H9 (cell line): ENCODE data around the gene SIL1. TPM values are rescaled to one million over a fixed set of nuclear protein-coding genes. Genes with fewer than 3 reads are reported as not detected.
"Not testable (repeated sequence)": the region's sequence is repeated elsewhere in the genome, so short reads cannot be mapped to it uniquely, and the experiment has no call there.

Source experiments
- DNase-seq: peaks from one replicate; pipeline ENCODE4 v3.0.0-alpha.2; 2017
- H2AFZ ChIP-seq: one replicate; pipeline ENCODE4 v1.6.1; 2013; ENCODE audit warnings: mild to moderate bottlenecking, low read length, control low read depth, moderate library complexity
- H2AK5ac ChIP-seq: 2 replicates; pipeline ENCODE4 v1.6.1; 2013; ENCODE audit warnings: low read length, control low read depth, mixed read lengths; ENCODE audit not compliant: insufficient read length
- H2BK120ac ChIP-seq: one replicate; pipeline ENCODE4 v1.6.1; 2013; ENCODE audit warnings: low read depth, mild to moderate bottlenecking, low read length, control low read depth, inconsistent platforms; ENCODE audit not compliant: poor library complexity, severe bottlenecking
- H2BK12ac ChIP-seq: 2 replicates; pipeline ENCODE4 v1.6.1; 2013; ENCODE audit warnings: low read length, control low read depth, mixed read lengths, low read depth; ENCODE audit not compliant: insufficient read length
- H2BK15ac ChIP-seq: 2 replicates; pipeline ENCODE4 v1.6.1; 2013; ENCODE audit warnings: low read depth, low read length, control low read depth
- H2BK20ac ChIP-seq: one replicate; pipeline ENCODE4 v1.6.1; 2013; ENCODE audit warnings: low read depth, mild to moderate bottlenecking, low read length, control low read depth, inconsistent platforms; ENCODE audit not compliant: poor library complexity, severe bottlenecking
- H2BK5ac ChIP-seq: 2 replicates; pipeline ENCODE4 v1.6.1; 2013; ENCODE audit warnings: low read length, control low read depth, mixed read lengths; ENCODE audit not compliant: insufficient read length
- H3K14ac ChIP-seq: 2 replicates; pipeline ENCODE4 v1.6.1; 2013; ENCODE audit warnings: low read length, control low read depth; ENCODE audit not compliant: insufficient read depth
- H3K18ac ChIP-seq: 2 replicates; pipeline ENCODE4 v1.6.1; 2013; ENCODE audit warnings: low read depth, mild to moderate bottlenecking, mixed read lengths, low read length, control low read depth; ENCODE audit not compliant: insufficient read length
- H3K23ac ChIP-seq: 2 replicates; pipeline ENCODE4 v1.6.1; 2013; ENCODE audit warnings: low read length, control low read depth, mixed read lengths, low read depth; ENCODE audit not compliant: insufficient read length
- H3K23me2 ChIP-seq: 2 replicates; pipeline ENCODE4 v1.6.1; 2013; ENCODE audit warnings: low read depth, mild to moderate bottlenecking, mixed read lengths, low read length, control low read depth; ENCODE audit not compliant: insufficient read length, poor library complexity, severe bottlenecking
- H3K27ac ChIP-seq: 2 replicates; pipeline ENCODE4 v1.5.1; 2013; ENCODE audit warnings: low read length, control low read depth, mixed read lengths, low read depth; ENCODE audit not compliant: insufficient read length
- H3K27me3 ChIP-seq: 2 replicates; pipeline ENCODE4 v1.6.1; 2013; ENCODE audit warnings: low read length, control low read depth, inconsistent platforms; ENCODE audit not compliant: insufficient read depth
- H3K4ac ChIP-seq: 2 replicates; pipeline ENCODE4 v1.6.1; 2013; ENCODE audit warnings: low read depth, mild to moderate bottlenecking, control low read depth, inconsistent platforms, low read length, moderate library complexity
- H3K4me1 ChIP-seq: 2 replicates; pipeline ENCODE4 v1.6.1; 2013; ENCODE audit warnings: low read length, control low read depth, inconsistent platforms; ENCODE audit not compliant: insufficient read depth
- H3K4me2 ChIP-seq: 2 replicates; pipeline ENCODE4 v1.6.1; 2013; ENCODE audit warnings: low read length, control low read depth, mixed read lengths; ENCODE audit not compliant: insufficient read length, insufficient read depth
- H3K56ac ChIP-seq: 2 replicates; pipeline ENCODE4 v1.6.1; 2013; ENCODE audit warnings: low read depth, mild to moderate bottlenecking, mixed read lengths, low read length, control low read depth; ENCODE audit not compliant: insufficient read length
- H3K79me1 ChIP-seq: 2 replicates; pipeline ENCODE4 v1.6.1; 2013; ENCODE audit warnings: low read depth, mild to moderate bottlenecking, moderate library complexity, low read length, control low read depth, inconsistent platforms; ENCODE audit not compliant: insufficient read depth, poor library complexity, severe bottlenecking
- H3K79me2 ChIP-seq: 2 replicates; pipeline ENCODE4 v1.6.1; 2013; ENCODE audit warnings: low read length, control low read depth, inconsistent platforms; ENCODE audit not compliant: insufficient read depth
- H3K9ac ChIP-seq: 2 replicates; pipeline ENCODE4 v1.6.1; 2013; ENCODE audit warnings: low read length, control low read depth, mixed read lengths; ENCODE audit not compliant: insufficient read length; ENCODE audit errors: extremely low read depth
- H3K9me3 ChIP-seq: one replicate; pipeline ENCODE4 v1.6.1; 2013; ENCODE audit warnings: low read depth, low read length, inconsistent platforms; ENCODE audit not compliant: control insufficient read depth
- H3T11ph ChIP-seq: one replicate; pipeline ENCODE4 v1.6.1; 2013; ENCODE audit warnings: mild to moderate bottlenecking, low read length, control low read depth, inconsistent platforms
- H4K20me1 ChIP-seq: one replicate; pipeline ENCODE4 v1.6.1; 2013; ENCODE audit not compliant: control insufficient read depth, insufficient read length, insufficient read depth
- H4K5ac ChIP-seq: 2 replicates; pipeline ENCODE4 v1.6.1; 2013; ENCODE audit warnings: low read depth, mild to moderate bottlenecking, mixed read lengths, low read length, control low read depth; ENCODE audit not compliant: insufficient read length
- H4K8ac ChIP-seq: replicated peaks from 2 replicates; pipeline ENCODE4 v1.6.1; 2013; ENCODE audit warnings: low read length, control low read depth, mixed read lengths, low read depth; ENCODE audit not compliant: insufficient read length
- H4K91ac ChIP-seq: 2 replicates; pipeline ENCODE4 v1.6.1; 2013; ENCODE audit warnings: low read depth, mild to moderate bottlenecking, moderate library complexity, mixed read lengths, low read length, control low read depth; ENCODE audit not compliant: insufficient read length
- H3K27ac Mint-ChIP-seq, 3 experiments: 2 replicates in 2 of 3; 3 replicates in 1 of 3; pipeline ENCODE4 v1.8.0; 2020 to 2021; ENCODE audit warnings: mixed read lengths in 3 of 3, mild to moderate bottlenecking in 1 of 3, moderate library complexity in 1 of 3
- H3K27me3 Mint-ChIP-seq: 2 replicates; pipeline ENCODE4 v1.8.0; 2021; ENCODE audit warnings: low read depth, mild to moderate bottlenecking, moderate library complexity, mixed read lengths
- H3K36me3 Mint-ChIP-seq, 3 experiments: 2 replicates in 2 of 3; 3 replicates in 1 of 3; pipeline ENCODE4 v1.8.0; 2020 to 2021; ENCODE audit warnings: low read depth in 3 of 3, mixed read lengths in 3 of 3; ENCODE audit not compliant: insufficient read depth in 1 of 3
- H3K4me1 Mint-ChIP-seq, 2 experiments: 2 replicates each; pipeline ENCODE4 v1.8.0; 2020; ENCODE audit warnings: mixed read lengths in 2 of 2
- H3K4me3 Mint-ChIP-seq, 2 experiments: 2 replicates in 1 of 2; 3 replicates in 1 of 2; pipeline ENCODE4 v1.8.0; 2020 to 2021; ENCODE audit warnings: mild to moderate bottlenecking in 2 of 2, mixed read lengths in 2 of 2, moderate library complexity in 1 of 2
- H3K9me3 Mint-ChIP-seq, 2 experiments: 2 replicates in 1 of 2; 3 replicates in 1 of 2; pipeline ENCODE4 v1.8.0; 2020; ENCODE audit warnings: mild to moderate bottlenecking in 2 of 2, mixed read lengths in 2 of 2, moderate library complexity in 1 of 2
- WGBS: extraction: QIAGEN DNeasy Blood & Tissue Kit; methylation state at CpG from one replicate; pipeline ENCODE4 v1.1.7; 2013; ENCODE audit warnings: missing lambda C conversion rate, low lambda C conversion rate, mixed read lengths; ENCODE audit not compliant: insufficient read length; ENCODE audit errors: extremely low coverage; 5-methylcytosine and 5-hydroxymethylcytosine counted together
- total RNA-seq: library from RNA; stranded (reverse); gene quantifications from 2 replicates; pipeline ENCODE4 v1.2.1, GENCODE V29; 2021
- TF ChIP-seq, protein P1 (sequence below): fragments of 200-600 bp; sonication (generic); conservative IDR thresholded peaks from 3 replicates; pipeline ENCODE4 v1.8.0; 2021; ENCODE audit warnings: antibody characterized with exemption, mild to moderate bottlenecking

SIL1 gene
- total RNA-seq, 1 experiment from 2014 or later: 10.6 TPM

DNA sequence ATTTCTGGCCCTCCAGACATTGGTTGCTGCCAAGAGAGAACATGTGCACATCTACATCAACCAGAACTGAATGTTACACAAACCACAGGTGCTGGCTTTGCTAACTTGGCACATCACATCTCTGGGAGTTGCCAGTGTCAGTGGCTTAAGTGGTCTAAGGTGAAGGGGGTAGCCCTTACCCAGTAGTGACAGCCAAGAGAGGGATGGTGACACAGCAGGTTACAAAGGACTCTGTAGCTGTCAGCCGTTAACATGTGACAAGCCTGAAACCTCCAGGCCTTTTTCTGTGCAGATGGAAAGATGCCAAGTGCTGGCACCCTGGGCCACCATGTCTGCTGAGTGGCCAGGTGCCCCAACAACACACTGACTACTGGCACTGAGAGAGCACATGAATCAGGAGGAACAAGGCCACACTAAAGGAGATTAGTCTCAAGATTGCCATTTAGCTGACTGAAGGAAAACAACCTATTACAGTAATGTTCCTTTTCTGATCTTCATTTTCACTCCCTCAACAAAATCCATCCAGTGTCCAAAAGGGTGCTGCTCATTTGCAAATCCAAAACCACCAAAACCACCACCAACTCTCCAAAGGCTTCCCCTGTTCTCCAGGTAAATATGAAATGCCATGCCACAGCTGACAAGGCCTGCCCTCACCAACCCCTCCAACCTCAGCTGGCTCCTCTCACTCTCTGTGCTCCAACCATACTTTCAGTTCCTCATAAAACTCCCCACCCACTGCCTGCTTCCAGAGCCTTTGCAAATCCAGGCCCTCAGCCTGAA is 20.2 kb downstream of the SIL1 start:
- no peak for DNase-seq
- no peak overlapping the region for H2BK5ac ChIP-seq
- H4K5ac ChIP-seq: no peak overlapping the region
- no peak overlapping the region for H2BK20ac ChIP-seq
- no peak overlapping the region for H2BK120ac ChIP-seq
- no peak overlapping the region for H3K4me2 ChIP-seq
- no peak overlapping the region for H4K8ac ChIP-seq
- H2AFZ ChIP-seq: no peak overlapping the region
- no peak overlapping the region for H3K27ac ChIP-seq
- H3K56ac ChIP-seq: no peak overlapping the region
- H4K20me1 ChIP-seq: no peaks in the 10 kb centered on the region
- no peak overlapping the region for H3T11ph ChIP-seq
- no peaks in the 10 kb centered on the region for H3K9me3 ChIP-seq
- Mint-ChIP-seq H3K9me3 (peaks cover 0 to 2% of the 10 kb centered on the region in 2 experiments; a peak in 1 of 5 replicates), H3K4me1 (peaks cover 13 to 23% of the 10 kb centered on the region in 2 experiments), H3K27me3 (no peaks in the 10 kb centered on the region), H3K27ac (peak overlapping the region; percentile 17 to 64 (median 55); a peak in 5 of 7 replicates), H3K4me3 (no peak overlapping the region), H3K36me3 (no peaks in the 10 kb centered on the region; a peak in 2 of 7 replicates)
- H3K14ac ChIP-seq: no peak overlapping the region
- no CpG with 5 or more reads among the region's 1 CpG for WGBS
- no peak overlapping the region for H3K23ac ChIP-seq
- H3K23me2 ChIP-seq: no peaks in the 10 kb centered on the region
- H3K79me2 ChIP-seq: no peaks in the 10 kb centered on the region
- TF ChIP-seq, protein P1, sequence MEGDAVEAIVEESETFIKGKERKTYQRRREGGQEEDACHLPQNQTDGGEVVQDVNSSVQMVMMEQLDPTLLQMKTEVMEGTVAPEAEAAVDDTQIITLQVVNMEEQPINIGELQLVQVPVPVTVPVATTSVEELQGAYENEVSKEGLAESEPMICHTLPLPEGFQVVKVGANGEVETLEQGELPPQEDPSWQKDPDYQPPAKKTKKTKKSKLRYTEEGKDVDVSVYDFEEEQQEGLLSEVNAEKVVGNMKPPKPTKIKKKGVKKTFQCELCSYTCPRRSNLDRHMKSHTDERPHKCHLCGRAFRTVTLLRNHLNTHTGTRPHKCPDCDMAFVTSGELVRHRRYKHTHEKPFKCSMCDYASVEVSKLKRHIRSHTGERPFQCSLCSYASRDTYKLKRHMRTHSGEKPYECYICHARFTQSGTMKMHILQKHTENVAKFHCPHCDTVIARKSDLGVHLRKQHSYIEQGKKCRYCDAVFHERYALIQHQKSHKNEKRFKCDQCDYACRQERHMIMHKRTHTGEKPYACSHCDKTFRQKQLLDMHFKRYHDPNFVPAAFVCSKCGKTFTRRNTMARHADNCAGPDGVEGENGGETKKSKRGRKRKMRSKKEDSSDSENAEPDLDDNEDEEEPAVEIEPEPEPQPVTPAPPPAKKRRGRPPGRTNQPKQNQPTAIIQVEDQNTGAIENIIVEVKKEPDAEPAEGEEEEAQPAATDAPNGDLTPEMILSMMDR: no peak
- no peak overlapping the region for H2BK12ac ChIP-seq
- no peak overlapping the region for H2BK15ac ChIP-seq
- H3K4me1 ChIP-seq: no peaks in the 10 kb centered on the region
- H3K18ac ChIP-seq: no peak overlapping the region
- H3K27me3 ChIP-seq: no peaks in the 10 kb centered on the region
- H4K91ac ChIP-seq: no peak overlapping the region
- H3K79me1 ChIP-seq: no peaks in the 10 kb centered on the region
- H3K9ac ChIP-seq: no peak overlapping the region
- H3K4ac ChIP-seq: no peak overlapping the region
- no peak overlapping the region for H2AK5ac ChIP-seq

DNA sequence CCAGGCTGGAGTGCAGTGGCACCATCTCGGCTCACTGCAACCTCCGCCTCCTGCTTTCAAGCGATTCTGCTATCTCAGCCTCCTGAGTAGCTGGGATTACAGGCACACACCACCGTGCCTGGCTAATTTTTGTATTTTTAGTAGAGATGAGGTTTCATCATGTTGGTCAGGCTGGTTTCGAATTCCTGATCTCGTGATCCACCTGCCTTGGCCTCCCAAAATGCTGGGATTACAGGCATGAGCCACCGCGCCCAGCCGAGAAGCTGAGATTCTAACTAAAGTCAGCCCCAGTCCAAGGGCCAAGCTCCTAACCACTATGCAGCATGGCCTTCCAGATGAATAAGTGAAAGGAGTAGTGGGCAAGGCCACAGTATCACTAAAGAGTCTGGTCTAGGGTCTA is 20.9 kb downstream of the SIL1 start:
- not testable (repeated sequence) for H4K8ac ChIP-seq, H2BK12ac ChIP-seq, H2AFZ ChIP-seq, H3K27ac ChIP-seq, H2BK15ac ChIP-seq, H3K27me3 Mint-ChIP-seq, H2AK5ac ChIP-seq, H3K4me1 ChIP-seq, H3K79me1 ChIP-seq, H3K27me3 ChIP-seq, H3K4me3 Mint-ChIP-seq, H3K56ac ChIP-seq, H2BK5ac ChIP-seq, H4K91ac ChIP-seq, H3T11ph ChIP-seq, DNase-seq, H3K9me3 Mint-ChIP-seq, H3K4ac ChIP-seq, H3K23me2 ChIP-seq, H4K5ac ChIP-seq, H3K9ac ChIP-seq, H3K18ac ChIP-seq, H2BK120ac ChIP-seq, H3K14ac ChIP-seq, H3K9me3 ChIP-seq, H2BK20ac ChIP-seq, H3K79me2 ChIP-seq, H3K36me3 Mint-ChIP-seq, H3K4me2 ChIP-seq, H4K20me1 ChIP-seq, H3K23ac ChIP-seq
- 0 out of 7 replicates have a peak overlapping the region, but pooled peaks of 1 of the 3 experiments have one; percentile 22 for H3K27ac Mint-ChIP-seq
- WGBS: no CpG with 5 or more reads among the region's 9 CpGs
- H3K4me1 Mint-ChIP-seq: peaks cover 13 to 23% of the 10 kb centered on the region in 2 experiments
